Prostate gland (tissue), 2 donors: ENCODE measurements around the gene MRPL47. TPM values are rescaled to one million over a fixed set of nuclear protein-coding genes. Genes with fewer than 3 reads are reported as not detected.

Experiments used
- DNase-seq: peaks from one replicate; pipeline ENCODE4 v3.0.0-alpha.2; 2019; ENCODE audit warnings: low spot score
- H3K27ac ChIP-seq, 2 donors: fragments of 200-600 bp; sonication (generic); 2 replicates each; pipeline ENCODE4 v1.5.1; 2017 to 2019
- H3K27me3 ChIP-seq: fragments of 200-600 bp; sonication (generic); replicated peaks from 2 replicates; pipeline ENCODE4 v1.5.1; 2019; ENCODE audit not compliant: insufficient read depth
- H3K36me3 ChIP-seq, 2 donors: fragments of 200-600 bp; sonication (generic); 1 replicate in 1 of 2; 2 replicates in 1 of 2; pipeline versions ENCODE4 v1.5.1 to v1.8.1; 2017 to 2019
- H3K4me1 ChIP-seq: fragments of 200-600 bp; sonication (generic); replicated peaks from 2 replicates; pipeline ENCODE4 v1.5.1; 2019
- H3K4me3 ChIP-seq, 2 donors: fragments of 200-600 bp; sonication (generic); 2 replicates each; pipeline ENCODE4 v1.5.1; 2017 to 2019
- H3K9me3 ChIP-seq: fragments of 200-600 bp; sonication (generic); 2 replicates; pipeline ENCODE4 v1.5.1; 2017
- POLR2A ChIP-seq: fragments of 450-650 bp; IDR thresholded peaks from one replicate; pipeline ENCODE4 v1.6.1; 2016; ENCODE audit warnings: antibody characterized with exemption, mild to moderate bottlenecking
- POLR2AphosphoS5 ChIP-seq: sonication (generic); formaldehyde crosslinking; IDR thresholded peaks from one replicate; pipeline ENCODE4 v1.6.1; 2017; ENCODE audit warnings: antibody characterized with exemption
- WGBS: methylation state at CpG from one replicate; pipeline ENCODE4 v1.1.5; 2018; 5-methylcytosine and 5-hydroxymethylcytosine counted together
- intact Hi-C: fragments of 100-400 bp; cut with DNase I; formaldehyde crosslinking; loops from one replicate; pipeline ENCODE4 v1.14.2; 2022
- total RNA-seq, 2 donors: library from RNA; depleted of rRNA; stranded (reverse); fragments of >200 nt; gene quantifications; one replicate each; pipeline ENCODE4 v1.1.0, GENCODE V29; 2016
- TF ChIP-seq, protein P1 (sequence below), 4 experiments: fragments of 200-600 bp in 2 of 4; fragments of 450-650 bp in 2 of 4; sonication (generic) in 2 of 4; IDR thresholded peaks; 1 replicate in 3 of 4; 2 replicates in 1 of 4; pipeline ENCODE4 v1.5.1; 2016 to 2019; ENCODE audit warnings: antibody characterized with exemption in 4 of 4, mild to moderate bottlenecking in 2 of 4, moderate library complexity in 2 of 4

The MRPL47 gene
- total RNA-seq, 2 donors from 2014 or later = 19.8 to 40.2 TPM

DNA sequence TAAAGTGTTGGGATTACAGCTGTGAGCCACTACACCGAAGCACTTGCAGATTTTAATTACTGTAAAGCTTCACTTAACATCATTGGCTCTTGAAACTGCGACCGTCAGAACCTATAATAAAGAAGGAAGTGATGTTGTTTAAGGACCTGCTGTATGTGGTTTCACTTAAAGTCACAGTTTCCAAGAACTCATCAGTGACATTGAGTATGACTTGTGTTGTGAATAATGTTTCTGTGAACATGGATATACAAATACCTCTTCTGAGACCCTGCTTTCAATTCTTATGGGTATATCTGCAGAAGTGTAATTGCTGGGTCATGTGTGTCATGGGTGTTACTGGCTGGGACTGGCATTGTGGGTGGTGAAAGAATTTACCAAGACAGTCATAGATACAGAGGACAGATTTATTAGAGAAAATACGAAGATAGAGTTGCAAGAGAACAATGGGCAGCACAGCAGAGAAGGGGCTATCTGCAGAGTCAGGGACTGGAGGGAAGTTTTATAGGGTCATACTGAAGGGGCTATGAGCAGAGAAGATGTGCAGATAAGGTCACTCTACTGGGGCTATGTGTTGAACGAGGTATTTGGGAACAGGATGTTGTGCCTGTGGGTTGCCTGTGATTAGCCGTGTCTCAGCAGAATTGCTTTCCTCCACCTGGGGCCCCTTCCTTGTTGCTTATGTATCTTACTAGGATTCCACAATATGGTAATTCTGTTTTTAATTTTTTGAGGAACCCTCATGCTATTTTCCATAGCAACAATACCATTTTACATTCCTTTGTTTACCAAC, 4.7 kb upstream of the MRPL47 start:
- Histone ChIP-seq H3K4me1 (no peaks in the 10 kb centered on the region), H3K9me3 (no peaks in the 10 kb centered on the region), H3K36me3 (no peaks in the 10 kb centered on the region), H3K27ac (no peak overlapping the region), H3K4me3 (no peak overlapping the region), H3K27me3 (no peaks in the 10 kb centered on the region)
- no peak for DNase-seq
- intact Hi-C loops = loop anchor here (5.0 kb wide), 1 partner anchor 47 kb away; the partner anchor contains the start of gene ACTL6A
- TF ChIP-seq, protein P1, sequence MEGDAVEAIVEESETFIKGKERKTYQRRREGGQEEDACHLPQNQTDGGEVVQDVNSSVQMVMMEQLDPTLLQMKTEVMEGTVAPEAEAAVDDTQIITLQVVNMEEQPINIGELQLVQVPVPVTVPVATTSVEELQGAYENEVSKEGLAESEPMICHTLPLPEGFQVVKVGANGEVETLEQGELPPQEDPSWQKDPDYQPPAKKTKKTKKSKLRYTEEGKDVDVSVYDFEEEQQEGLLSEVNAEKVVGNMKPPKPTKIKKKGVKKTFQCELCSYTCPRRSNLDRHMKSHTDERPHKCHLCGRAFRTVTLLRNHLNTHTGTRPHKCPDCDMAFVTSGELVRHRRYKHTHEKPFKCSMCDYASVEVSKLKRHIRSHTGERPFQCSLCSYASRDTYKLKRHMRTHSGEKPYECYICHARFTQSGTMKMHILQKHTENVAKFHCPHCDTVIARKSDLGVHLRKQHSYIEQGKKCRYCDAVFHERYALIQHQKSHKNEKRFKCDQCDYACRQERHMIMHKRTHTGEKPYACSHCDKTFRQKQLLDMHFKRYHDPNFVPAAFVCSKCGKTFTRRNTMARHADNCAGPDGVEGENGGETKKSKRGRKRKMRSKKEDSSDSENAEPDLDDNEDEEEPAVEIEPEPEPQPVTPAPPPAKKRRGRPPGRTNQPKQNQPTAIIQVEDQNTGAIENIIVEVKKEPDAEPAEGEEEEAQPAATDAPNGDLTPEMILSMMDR (IDR thresholded peaks at IDR 0.05) = no peak
- TF ChIP-seq POLR2A = no peak
- 55% methylated on average over 6 of the region's 6 CpGs for WGBS

DNA sequence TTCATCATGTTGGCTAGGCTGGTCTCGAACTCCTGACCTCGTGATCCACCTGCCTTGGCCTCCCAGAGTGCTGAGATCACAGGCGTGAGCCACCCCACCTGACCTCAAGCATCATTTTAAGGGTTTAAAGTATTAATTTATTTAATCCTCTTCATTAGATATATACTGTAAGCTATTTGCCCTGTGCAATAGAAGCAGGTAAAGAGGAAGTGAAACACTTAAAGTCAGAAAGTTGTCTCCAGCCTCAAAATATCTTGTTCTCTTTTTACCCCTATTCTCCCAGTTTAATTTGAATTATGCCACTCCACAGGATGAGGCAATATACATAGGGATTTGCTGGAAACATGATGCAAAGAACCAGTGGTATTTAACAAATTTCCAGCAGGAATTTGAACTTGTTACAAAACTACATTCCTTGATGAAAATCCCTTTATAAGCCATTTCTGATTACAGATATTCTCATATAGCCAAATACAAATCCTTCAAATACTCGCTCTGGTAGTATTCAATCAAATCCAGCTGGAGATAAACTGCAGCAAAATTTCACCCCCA, 2.2 kb upstream of the MRPL47 start:
- no peaks in the 10 kb centered on the region for H3K9me3 ChIP-seq
- no peak for DNase-seq
- no peaks in the 10 kb centered on the region for H3K4me1 ChIP-seq
- no peak overlapping the region for H3K27ac ChIP-seq
- intact Hi-C loops = loop anchor here (5.0 kb wide), 1 partner anchor 44 kb away; the partner anchor contains the start of gene ACTL6A
- no peaks in the 10 kb centered on the region for H3K27me3 ChIP-seq
- no peaks in the 10 kb centered on the region for H3K36me3 ChIP-seq
- no peak for TF ChIP-seq POLR2A
- TF ChIP-seq POLR2AphosphoS5 = no peak
- TF ChIP-seq, protein P1 (IDR thresholded peaks at IDR 0.05) = no peak
- 92% methylated on average over 4 of the region's 4 CpGs for WGBS
- H3K4me3 ChIP-seq = no peak overlapping the region

DNA sequence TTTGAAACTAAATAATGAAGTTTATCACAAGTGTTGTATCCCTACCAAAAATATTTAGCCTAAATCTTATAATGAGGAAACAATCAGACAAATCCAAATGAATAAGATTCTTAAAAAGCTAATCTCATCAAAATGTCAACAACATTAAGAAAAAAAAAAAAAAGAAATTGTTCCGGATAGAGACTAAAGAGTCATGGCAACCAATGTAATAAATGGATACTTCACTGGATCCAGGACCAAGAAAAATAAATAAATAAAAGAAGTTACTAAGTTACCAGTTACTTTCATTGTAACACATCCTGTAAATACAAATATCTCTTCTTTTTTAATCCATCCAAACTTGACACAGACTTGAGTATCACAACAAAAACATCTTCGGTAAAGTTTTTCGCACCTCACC, 607 bp downstream of the MRPL47 start:
- no peaks in the 10 kb centered on the region for H3K27me3 ChIP-seq
- 2% methylated on average over 3 of the region's 3 CpGs for WGBS
- no peak for DNase-seq
- TF ChIP-seq POLR2A (no peak), POLR2AphosphoS5 (no peak)
- TF ChIP-seq, protein P1 (IDR thresholded peaks at IDR 0.05) = no peak
- no peaks in the 10 kb centered on the region for H3K9me3 ChIP-seq
- peak overlapping the region; percentile 81 to 83 for H3K27ac ChIP-seq
- no peaks in the 10 kb centered on the region for H3K4me1 ChIP-seq
- peaks cover 0 to 4% of the 10 kb centered on the region in 2 donors for H3K36me3 ChIP-seq
- H3K4me3 ChIP-seq = peak overlapping the region; percentile 47 to 58
- intact Hi-C loops = no loop called here

DNA sequence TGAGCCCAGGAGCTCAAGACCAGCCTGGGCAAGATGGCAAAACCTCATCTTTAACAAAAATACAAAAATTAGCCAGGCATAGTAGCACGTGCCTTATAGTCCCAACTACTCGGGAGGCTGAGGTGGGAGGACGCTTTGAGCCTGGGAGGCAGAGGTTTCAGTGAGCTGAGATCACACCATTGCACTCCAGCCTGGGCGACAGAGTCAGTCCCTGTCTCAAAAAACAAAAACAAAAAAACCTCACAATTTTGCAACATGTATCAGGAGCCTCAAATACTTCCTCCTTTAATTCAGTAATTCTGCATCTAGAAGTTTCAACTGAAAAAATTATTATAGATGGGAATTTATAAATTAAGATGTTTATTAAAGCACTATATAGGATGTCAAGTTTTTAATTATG, 1.1 kb downstream of the MRPL47 start:
- Histone ChIP-seq H3K36me3 (peaks cover 0 to 4% of the 10 kb centered on the region in 2 donors), H3K27ac (no peak overlapping the region), H3K4me3 (no peak overlapping the region), H3K4me1 (no peaks in the 10 kb centered on the region), H3K27me3 (no peaks in the 10 kb centered on the region), H3K9me3 (no peaks in the 10 kb centered on the region)
- intact Hi-C loops = no loop called here
- TF ChIP-seq POLR2AphosphoS5 = no peak
- TF ChIP-seq, protein P1 (IDR thresholded peaks at IDR 0.05) = no peak
- no peak for TF ChIP-seq POLR2A
- DNase-seq = no peak
- WGBS = 86% methylated on average over 4 of the region's 4 CpGs

DNA sequence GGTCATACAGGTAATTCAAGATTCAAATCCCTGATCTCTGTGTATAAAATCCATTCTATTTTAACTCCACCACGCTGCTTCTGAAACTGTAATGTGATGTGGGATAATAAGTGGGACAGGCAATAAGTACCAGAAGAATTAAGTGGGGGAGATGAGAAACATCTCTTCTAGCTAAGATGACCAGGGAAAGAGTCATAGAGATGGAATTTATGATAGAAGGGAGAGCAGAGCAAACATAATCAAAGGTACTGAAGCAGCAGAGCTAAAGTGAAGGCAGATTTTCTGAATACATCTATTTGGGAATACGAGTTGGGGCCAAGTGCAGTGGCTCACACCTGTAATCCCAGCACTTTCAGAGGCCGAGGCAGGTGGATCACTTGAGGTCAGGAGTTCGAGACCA, 4.9 kb downstream of the MRPL47 start:
- TF ChIP-seq, protein P1 (IDR thresholded peaks at IDR 0.05) = no peak
- TF ChIP-seq POLR2AphosphoS5 = no peak
- TF ChIP-seq POLR2A = no peak
- intact Hi-C loops = no loop called here
- Histone ChIP-seq H3K27me3 (no peaks in the 10 kb centered on the region), H3K4me1 (no peaks in the 10 kb centered on the region), H3K4me3 (no peak overlapping the region), H3K27ac (no peak overlapping the region), H3K36me3 (peaks cover 4 to 8% of the 10 kb centered on the region in 2 donors), H3K9me3 (no peaks in the 10 kb centered on the region)
- DNase-seq = no peak
- WGBS = 97% methylated on average over 4 of the region's 4 CpGs
